Left kidney (tissue), 8 donors: ENCODE results near the gene KCTD7. TPM values are rescaled to one million over a fixed set of nuclear protein-coding genes. Genes with fewer than 3 reads are reported as not detected.
A peak's percentile ranks its signal among the peaks of the same experiment; 100 is the strongest.
"Not testable (repeated sequence)": the region's sequence is repeated elsewhere in the genome, so short reads cannot be mapped to it uniquely, and the experiment has no call there.

Experiments
- DNase-seq: peaks from one replicate; pipeline ENCODE4 v3.0.0-alpha.2; 2013
- long read RNA-seq, 8 donors: transcript quantifications; one replicate each; lab custom pipeline, GENCODE V29; 2026
- polyA plus RNA-seq: library from polyadenylated mRNA; unstranded; fragments of 120-200 nt; gene quantifications from one replicate; pipeline ENCODE4 v1.2.1, GENCODE V29; 2013; ENCODE audit not compliant: insufficient read length

Gene KCTD7
- 28.3 TPM for polyA plus RNA-seq
- long read RNA-seq, donor 1, full-length matches to known transcripts, result 7 of 7 reads
- long read RNA-seq, donor 1, partial matches to known transcripts, result 0 of 7 reads
- long read RNA-seq, donor 1, other reads (novel, unspliced or antisense), result 0 of 7 reads
- long read RNA-seq, donor 2, full-length matches to known transcripts, result 9 of 9 reads
- long read RNA-seq, donor 2, partial matches to known transcripts, result 0 of 9 reads
- long read RNA-seq, donor 2, other reads (novel, unspliced or antisense), result 0 of 9 reads
- long read RNA-seq, donor 3, full-length matches to known transcripts, result 2 of 2 reads
- long read RNA-seq, donor 3, partial matches to known transcripts, result 0 of 2 reads
- long read RNA-seq, donor 3, other reads (novel, unspliced or antisense), result 0 of 2 reads
- long read RNA-seq, donor 4, result 0 reads
- long read RNA-seq, donor 5, full-length matches to known transcripts, result 9 of 9 reads
- long read RNA-seq, donor 5, partial matches to known transcripts, result 0 of 9 reads
- long read RNA-seq, donor 5, other reads (novel, unspliced or antisense), result 0 of 9 reads
- long read RNA-seq, donor 6, full-length matches to known transcripts, result 7 of 7 reads
- long read RNA-seq, donor 6, partial matches to known transcripts, result 0 of 7 reads
- long read RNA-seq, donor 6, other reads (novel, unspliced or antisense), result 0 of 7 reads
- long read RNA-seq, donor 7, full-length matches to known transcripts, result 17 of 17 reads
- long read RNA-seq, donor 7, partial matches to known transcripts, result 0 of 17 reads
- long read RNA-seq, donor 7, other reads (novel, unspliced or antisense), result 0 of 17 reads
- long read RNA-seq, donor 8, full-length matches to known transcripts, result 3 of 3 reads
- long read RNA-seq, donor 8, partial matches to known transcripts, result 0 of 3 reads
- long read RNA-seq, donor 8, other reads (novel, unspliced or antisense), result 0 of 3 reads

- peak; percentile 95 for DNase-seq
These were observed at the start of gene KCTD7 for GRCh38 chr7:66628361-66629221. KCTD7 (plus strand) TSS chr7:66628881; CDS start chr7:66629065, 184 bp downstream.

GRCh38 chr7:66580380-66580779 lies 48.3 kb upstream of the KCTD7 start:
- not testable (repeated sequence) for DNase-seq

- not testable (repeated sequence) for DNase-seq
These were observed 45.7 kb upstream of the KCTD7 start for GRCh38 chr7:66582816-66583489.

- DNase-seq, result no peak
These were observed 45.1 kb upstream of the KCTD7 start for GRCh38 chr7:66583490-66584110.

GRCh38 chr7:66586181-66586580 lies 42.5 kb upstream of the KCTD7 start:
- no peak for DNase-seq

- DNase-seq, result not testable (repeated sequence)
These were observed 40.5 kb upstream of the KCTD7 start for GRCh38 chr7:66588226-66588625.

GRCh38 chr7:66588856-66589570 lies 39.7 kb upstream of the KCTD7 start:
- not testable (repeated sequence) for DNase-seq

- not testable (repeated sequence) for DNase-seq
These were observed 38.2 kb upstream of the KCTD7 start for GRCh38 chr7:66590302-66591057.

- not testable (repeated sequence) for DNase-seq
These were observed 37.5 kb upstream of the KCTD7 start for GRCh38 chr7:66591058-66591798.

GRCh38 chr7:66591799-66592596 lies 36.7 kb upstream of the KCTD7 start:
- DNase-seq, result peak; percentile 90

GRCh38 chr7:66592597-66593146 lies 36.0 kb upstream of the KCTD7 start:
- DNase-seq, result not testable (repeated sequence)

- DNase-seq, result not testable (repeated sequence)
These were observed 34.6 kb upstream of the KCTD7 start for GRCh38 chr7:66594082-66594481.

- no peak for DNase-seq
These were observed 31.2 kb upstream of the KCTD7 start for GRCh38 chr7:66597461-66597860.

- no peak for DNase-seq
These were observed 26.5 kb upstream of the KCTD7 start for GRCh38 chr7:66602159-66602558.

- no peak for DNase-seq
These were observed 24.5 kb upstream of the KCTD7 start for GRCh38 chr7:66604198-66604597.

- DNase-seq, result not testable (repeated sequence)
These were observed 22.0 kb upstream of the KCTD7 start for GRCh38 chr7:66606540-66607291.
